Central memory CD8-positive, alpha-beta T cell (primary cell): ENCODE results near the gene RMND1.
"Not testable (repeated sequence)": the region's sequence is repeated elsewhere in the genome, so short reads cannot be mapped to it uniquely, and the experiment has no call there.

Experiments used
- ATAC-seq: fragments of 150-1000 bp; cut with Tn5 transposase; replicated peaks from 2 replicates; pipeline ENCODE4 v1.10.0; 2022; ENCODE audit warnings: mild to moderate bottlenecking, moderate FRiP score, moderate number of reproducible peaks; ENCODE audit not compliant: poor library complexity, severe bottlenecking; ENCODE audit errors: extremely low read depth
- DNase-seq, 2 donors: peaks; one replicate each; pipeline ENCODE4 v3.0.0; 2021; ENCODE audit warnings: low spot score in 2 of 2
- H3K27ac Mint-ChIP-seq: one replicate; pipeline ENCODE4 v1.8.0; 2022; ENCODE audit warnings: low read depth, mild to moderate bottlenecking, moderate library complexity, mixed read lengths
- H3K27me3 Mint-ChIP-seq: one replicate; pipeline ENCODE4 v1.8.0; 2022; ENCODE audit warnings: mixed read lengths
- H3K36me3 Mint-ChIP-seq: one replicate; pipeline ENCODE4 v1.8.0; 2022; ENCODE audit warnings: mild to moderate bottlenecking, moderate library complexity, mixed read lengths; ENCODE audit not compliant: insufficient read depth
- H3K4me1 Mint-ChIP-seq: one replicate; pipeline ENCODE4 v1.8.0; 2022; ENCODE audit warnings: mixed read lengths
- H3K4me3 Mint-ChIP-seq: one replicate; pipeline ENCODE4 v1.8.0; 2022; ENCODE audit warnings: mild to moderate bottlenecking, moderate library complexity, mixed read lengths
- H3K9me3 Mint-ChIP-seq: one replicate; pipeline ENCODE4 v1.8.0; 2022; ENCODE audit warnings: mixed read lengths

Gene RMND1

GRCh38 chr6:151387175-151387970, 64.6 kb downstream of the RMND1 start:
- DNase-seq (no peak), ATAC-seq (no peak)
- no peak overlapping the region for H3K4me3 Mint-ChIP-seq
- H3K27ac Mint-ChIP-seq: no peak overlapping the region
- H3K4me1 Mint-ChIP-seq: peaks cover 32% of the 10 kb centered on the region
- no peaks in the 10 kb centered on the region for H3K9me3 Mint-ChIP-seq
- H3K27me3 Mint-ChIP-seq: no peaks in the 10 kb centered on the region
- peaks cover 25% of the 10 kb centered on the region for H3K36me3 Mint-ChIP-seq

GRCh38 chr6:151385177-151385576, 66.7 kb downstream of the RMND1 start:
- Mint-ChIP-seq H3K4me3 (peak overlapping the region; percentile 22), H3K27me3 (no peaks in the 10 kb centered on the region), H3K4me1 (peaks cover 38% of the 10 kb centered on the region)

GRCh38 chr6:151384151-151384550, 67.8 kb downstream of the RMND1 start:
- H3K27ac Mint-ChIP-seq: peak overlapping the region; percentile 50
- DNase-seq (no peak), ATAC-seq (no peak)
- H3K4me1 Mint-ChIP-seq: peaks cover 41% of the 10 kb centered on the region
- peaks cover 4% of the 10 kb centered on the region for H3K36me3 Mint-ChIP-seq
- H3K9me3 Mint-ChIP-seq: no peaks in the 10 kb centered on the region
- H3K4me3 Mint-ChIP-seq: no peak overlapping the region
- no peaks in the 10 kb centered on the region for H3K27me3 Mint-ChIP-seq

More at GRCh38 chr6:151385177-151385576, 66.7 kb downstream of the RMND1 start:
- Mint-ChIP-seq H3K36me3 (peaks cover 7% of the 10 kb centered on the region), H3K27ac (peak overlapping the region; percentile 68), H3K9me3 (no peaks in the 10 kb centered on the region)
- ATAC-seq (no peak), DNase-seq (no peak)

GRCh38 chr6:151382631-151383030, 69.3 kb downstream of the RMND1 start:
- H3K4me1 Mint-ChIP-seq: peaks cover 51% of the 10 kb centered on the region
- H3K9me3 Mint-ChIP-seq, H3K27me3 Mint-ChIP-seq, H3K4me3 Mint-ChIP-seq, H3K27ac Mint-ChIP-seq, ATAC-seq, DNase-seq, H3K36me3 Mint-ChIP-seq: not testable (repeated sequence)

- Mint-ChIP-seq H3K36me3 (peaks cover 6% of the 10 kb centered on the region), H3K9me3 (no peaks in the 10 kb centered on the region), H3K4me3 (no peak overlapping the region), H3K27ac (peak overlapping the region; percentile 99), H3K4me1 (peaks cover 54% of the 10 kb centered on the region), H3K27me3 (no peaks in the 10 kb centered on the region)
- no peak for DNase-seq
- ATAC-seq: no peak
These were observed 70.2 kb downstream of the RMND1 start for GRCh38 chr6:151381722-151382121.

- H3K36me3 Mint-ChIP-seq: peaks cover 6% of the 10 kb centered on the region
- no peak for ATAC-seq
- peak overlapping the region; percentile 84 for H3K4me3 Mint-ChIP-seq
- H3K9me3 Mint-ChIP-seq: no peaks in the 10 kb centered on the region
- no peaks in the 10 kb centered on the region for H3K27me3 Mint-ChIP-seq
- DNase-seq: no peak
- H3K27ac Mint-ChIP-seq: peak overlapping the region; percentile 99
- peaks cover 62% of the 10 kb centered on the region for H3K4me1 Mint-ChIP-seq
These were observed 71.1 kb downstream of the RMND1 start for GRCh38 chr6:151380848-151381205.

- Mint-ChIP-seq H3K36me3 (peaks cover 6% of the 10 kb centered on the region), H3K9me3 (no peaks in the 10 kb centered on the region), H3K27me3 (no peaks in the 10 kb centered on the region), H3K27ac (peak overlapping the region; percentile 99), H3K4me1 (peaks cover 63% of the 10 kb centered on the region), H3K4me3 (peak overlapping the region; percentile 84)
- DNase-seq: no peak
- peak; percentile 84 for ATAC-seq
These were observed 71.7 kb downstream of the RMND1 start for GRCh38 chr6:151379933-151380847.

GRCh38 chr6:151377095-151377494, 74.8 kb downstream of the RMND1 start:
- DNase-seq (no peak), ATAC-seq (no peak)
- H3K27ac Mint-ChIP-seq: no peak overlapping the region
- peaks cover 18% of the 10 kb centered on the region for H3K36me3 Mint-ChIP-seq
- H3K4me3 Mint-ChIP-seq: no peak overlapping the region
- H3K27me3 Mint-ChIP-seq: no peaks in the 10 kb centered on the region
- no peaks in the 10 kb centered on the region for H3K9me3 Mint-ChIP-seq
- peaks cover 75% of the 10 kb centered on the region for H3K4me1 Mint-ChIP-seq

- peak overlapping the region; percentile 83 for H3K27ac Mint-ChIP-seq
- H3K36me3 Mint-ChIP-seq: peaks cover 20% of the 10 kb centered on the region
- peaks cover 78% of the 10 kb centered on the region for H3K4me1 Mint-ChIP-seq
- no peak for ATAC-seq
- peak overlapping the region; percentile 21 for H3K4me3 Mint-ChIP-seq
- H3K27me3 Mint-ChIP-seq: no peaks in the 10 kb centered on the region
- DNase-seq: no peak
- H3K9me3 Mint-ChIP-seq: no peaks in the 10 kb centered on the region
These were observed 75.5 kb downstream of the RMND1 start for GRCh38 chr6:151376440-151376839.

- H3K27me3 Mint-ChIP-seq: no peaks in the 10 kb centered on the region
- H3K27ac Mint-ChIP-seq: peak overlapping the region; percentile 83
- H3K4me1 Mint-ChIP-seq: peaks cover 78% of the 10 kb centered on the region
- H3K9me3 Mint-ChIP-seq: no peaks in the 10 kb centered on the region
- ATAC-seq (no peak), DNase-seq (no peak)
- H3K36me3 Mint-ChIP-seq: peaks cover 22% of the 10 kb centered on the region
- H3K4me3 Mint-ChIP-seq: peak overlapping the region; percentile 21
These were observed 76.1 kb downstream of the RMND1 start for GRCh38 chr6:151375833-151376232.

GRCh38 chr6:151374036-151374683, 77.8 kb downstream of the RMND1 start:
- no peak for DNase-seq

GRCh38 chr6:151372164-151372563, 79.8 kb downstream of the RMND1 start:
- Mint-ChIP-seq H3K4me3 (peak overlapping the region; percentile 58), H3K27me3 (no peaks in the 10 kb centered on the region), H3K4me1 (peaks cover 52% of the 10 kb centered on the region), H3K27ac (peak overlapping the region; percentile 17), H3K9me3 (no peaks in the 10 kb centered on the region), H3K36me3 (peaks cover 20% of the 10 kb centered on the region)
- DNase-seq (no peak), ATAC-seq (no peak)

More at GRCh38 chr6:151374036-151374683, 77.8 kb downstream of the RMND1 start:
- Mint-ChIP-seq H3K9me3 (no peaks in the 10 kb centered on the region), H3K4me1 (peaks cover 64% of the 10 kb centered on the region), H3K27me3 (no peaks in the 10 kb centered on the region), H3K27ac (peak overlapping the region; percentile 17), H3K36me3 (peaks cover 22% of the 10 kb centered on the region), H3K4me3 (peak overlapping the region; percentile 58)
- peak; percentile 35 for ATAC-seq
